Epithelial cell of esophagus (primary cell): ENCODE measurements around the gene GOLGA8F.
"Not testable (repeated sequence)": the region's sequence is repeated elsewhere in the genome, so short reads cannot be mapped to it uniquely, and the experiment has no call there.

Experiments
- DNase-seq: peaks from one replicate; pipeline ENCODE4 v3.0.0; 2010; ENCODE audit warnings: low read depth
- H3K4me3 ChIP-seq: 2 replicates; pipeline ENCODE4 v1.5.1; 2011; ENCODE audit warnings: mild to moderate bottlenecking, low read length, control low read depth

Gene GOLGA8F, protein sequence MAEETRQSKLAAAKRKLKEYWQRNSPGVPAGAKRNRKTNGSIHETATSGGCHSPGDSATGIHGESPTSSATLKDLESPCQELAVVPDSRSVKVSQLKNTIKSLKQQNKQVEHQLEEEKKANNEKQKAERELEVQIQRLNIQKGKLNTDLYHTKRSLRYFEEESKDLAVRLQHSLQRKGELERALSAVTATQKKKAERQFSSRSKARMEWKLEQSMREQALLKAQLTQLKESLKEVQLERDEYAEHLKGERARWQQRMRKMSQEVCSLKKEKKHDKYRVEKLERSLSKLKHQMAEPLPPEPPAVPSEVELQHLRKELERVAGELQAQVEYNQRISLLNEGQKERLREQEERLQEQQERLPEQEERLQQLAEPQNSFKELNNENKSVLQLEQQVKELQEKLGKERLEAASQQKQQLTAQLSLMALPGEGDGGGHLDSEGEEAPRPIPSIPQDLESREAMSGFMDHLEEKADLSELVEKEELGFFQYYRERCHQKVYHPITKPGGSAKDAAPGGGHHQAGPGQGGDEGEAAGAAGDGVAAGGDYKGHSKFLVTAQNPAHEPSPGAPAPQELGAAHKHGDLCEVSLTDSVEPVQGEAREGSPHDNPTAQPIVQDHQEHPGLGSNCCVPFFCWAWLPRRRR

DNA sequence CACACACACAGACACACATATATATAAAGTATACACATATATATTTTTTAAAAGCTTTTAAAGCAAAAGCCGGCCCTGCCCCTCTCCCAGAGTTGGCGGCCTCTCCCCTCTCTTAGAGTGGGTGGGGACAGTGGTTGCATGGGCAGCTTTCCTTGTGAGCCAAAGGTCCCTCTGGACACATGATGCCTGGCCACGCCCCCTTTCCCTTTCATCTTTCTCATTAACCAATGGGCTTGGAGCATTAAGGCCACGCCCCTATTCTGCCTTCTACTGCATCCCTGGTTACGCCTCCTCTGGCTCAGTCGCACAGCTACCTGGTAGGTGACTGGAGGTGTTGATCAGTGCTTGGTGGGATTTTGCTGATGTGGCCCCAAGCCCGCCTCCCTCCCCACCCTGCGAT lies at the start of gene GOLGA8F:
Gene GOLGA8F, plus strand, starts transcription at position 301 of the 400 bp plus-strand sequence. Its CDS starts 98 bp downstream, at position 399.
- DNase-seq = not testable (repeated sequence)

DNA sequence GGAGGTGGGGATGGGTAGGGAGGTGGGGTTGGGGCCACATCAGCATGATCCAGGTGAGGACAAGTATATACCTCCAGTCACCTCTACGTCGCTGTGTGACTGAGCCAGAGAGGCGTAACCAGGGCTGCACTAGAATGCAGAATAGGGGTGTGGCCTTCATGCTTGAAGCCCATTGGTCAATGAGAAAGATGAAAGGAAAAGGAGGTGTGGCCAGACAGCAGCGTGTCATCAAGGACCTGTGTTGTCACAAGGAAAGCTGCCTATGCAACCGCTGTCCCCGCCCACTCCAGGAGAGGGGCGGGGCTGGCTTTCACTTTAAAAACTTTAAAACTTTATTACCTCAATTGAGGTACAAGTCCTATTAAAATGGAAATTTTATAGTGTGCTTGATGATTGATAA lies 20.5 kb upstream of the GOLGA8F start, which contains the start of gene GOLGA6L24:
Gene GOLGA6L24, minus strand, starts transcription at position 101 of the 400 bp plus-strand sequence. Its CDS starts 61 bp downstream, at position 40.
- not testable (repeated sequence) for DNase-seq, H3K4me3 ChIP-seq

More for the DNA sequence above, at the start of gene GOLGA8F:
- not testable (repeated sequence) for H3K4me3 ChIP-seq

DNA sequence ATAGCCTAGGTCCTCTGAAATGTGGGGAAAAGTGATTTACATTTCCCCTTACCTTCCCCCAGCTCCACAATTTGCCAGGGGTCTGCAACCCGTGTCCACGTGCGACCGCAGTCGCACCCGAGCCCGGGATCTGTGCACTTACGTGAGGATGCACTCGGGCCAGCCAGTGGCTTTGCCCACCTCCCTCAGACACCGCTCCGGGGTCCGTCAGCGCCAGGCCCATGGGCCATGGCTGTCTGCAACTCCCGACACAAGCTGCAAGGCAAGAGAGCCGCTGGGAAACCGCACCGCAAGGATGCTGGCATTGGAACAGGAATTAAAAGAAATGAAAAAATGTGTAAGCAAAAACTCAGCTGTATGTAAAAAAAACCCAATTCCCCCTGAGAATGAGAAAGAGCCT lies 13.0 kb upstream of the GOLGA8F start:
- not testable (repeated sequence) for DNase-seq

DNA sequence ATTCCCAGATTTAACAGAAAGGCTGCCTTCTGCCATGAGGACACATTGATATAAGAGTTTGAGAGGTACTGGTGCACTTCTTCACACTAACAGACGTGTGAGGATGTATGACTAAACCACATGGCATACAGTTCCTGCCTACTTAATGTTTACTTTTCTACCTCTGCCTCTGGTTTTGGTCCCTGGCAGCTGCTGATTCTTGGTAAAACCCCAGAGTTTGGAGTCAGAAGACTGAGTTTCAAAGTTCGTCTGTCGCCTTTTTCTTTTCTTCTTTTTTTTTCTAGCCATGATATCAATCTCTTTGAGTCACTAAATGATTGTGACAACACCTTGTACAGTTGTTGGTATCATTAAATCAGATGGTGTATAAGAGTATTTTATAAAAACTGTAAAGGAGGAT lies 1.6 kb downstream of the GOLGA8F start:
- DNase-seq, H3K4me3 ChIP-seq: not testable (repeated sequence)

More for the DNA sequence above, 13.0 kb upstream of the GOLGA8F start:
- H3K4me3 ChIP-seq = not testable (repeated sequence)

DNA sequence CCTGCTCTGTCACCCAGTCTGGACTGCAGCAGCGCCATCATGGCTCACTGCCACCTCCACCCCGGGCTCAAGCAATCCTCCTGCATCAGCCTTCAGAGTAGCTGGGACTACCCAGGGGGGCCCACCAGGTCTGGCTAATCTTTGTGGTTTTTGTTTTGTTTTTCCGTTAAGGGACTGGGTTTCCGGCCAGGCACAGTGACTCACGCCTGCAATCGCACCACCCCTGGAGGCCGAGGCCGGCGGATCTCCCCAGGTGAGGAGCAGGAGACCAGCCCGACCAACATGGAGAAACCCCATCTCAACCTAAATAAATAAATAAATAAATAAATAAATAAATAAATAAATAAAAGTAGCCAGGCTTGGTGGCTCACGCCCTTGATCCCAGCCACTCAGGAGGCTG lies 17.6 kb downstream of the GOLGA8F start:
- H3K4me3 ChIP-seq, DNase-seq: not testable (repeated sequence)

DNA sequence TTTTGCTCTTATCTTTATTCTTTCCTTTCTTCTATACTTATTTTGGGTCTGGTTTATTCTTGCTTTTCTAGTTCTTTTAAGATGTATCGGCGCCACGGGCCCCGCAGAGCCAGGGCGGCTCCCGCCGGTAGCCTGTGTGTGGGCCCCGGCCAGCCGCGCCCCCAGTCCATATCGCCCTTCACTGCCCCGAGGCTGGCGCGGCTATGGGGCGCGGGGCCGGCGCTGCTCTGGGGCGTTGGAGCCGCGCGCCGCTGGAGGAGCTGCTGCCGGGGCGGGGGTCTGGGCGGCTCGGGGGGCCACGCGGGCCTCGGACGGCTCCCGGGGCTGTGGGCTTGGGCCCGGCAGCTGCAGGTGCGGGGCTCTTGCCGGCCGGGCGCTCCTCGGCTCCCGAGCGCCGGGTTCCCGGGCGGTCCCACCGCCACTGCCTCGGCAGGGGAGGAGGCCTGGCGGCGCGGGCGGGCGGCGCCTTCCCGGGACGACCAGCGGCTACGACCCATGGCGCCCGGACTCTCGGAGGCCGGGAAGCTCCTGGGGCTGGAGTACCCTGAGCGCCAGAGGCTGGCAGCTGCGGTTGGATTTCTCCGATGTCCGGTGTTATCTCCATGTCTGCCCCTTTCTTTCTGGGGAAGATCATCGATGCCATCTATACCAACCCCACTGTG lies 24.4 kb downstream of the GOLGA8F start:
- not testable (repeated sequence) for DNase-seq, H3K4me3 ChIP-seq

DNA sequence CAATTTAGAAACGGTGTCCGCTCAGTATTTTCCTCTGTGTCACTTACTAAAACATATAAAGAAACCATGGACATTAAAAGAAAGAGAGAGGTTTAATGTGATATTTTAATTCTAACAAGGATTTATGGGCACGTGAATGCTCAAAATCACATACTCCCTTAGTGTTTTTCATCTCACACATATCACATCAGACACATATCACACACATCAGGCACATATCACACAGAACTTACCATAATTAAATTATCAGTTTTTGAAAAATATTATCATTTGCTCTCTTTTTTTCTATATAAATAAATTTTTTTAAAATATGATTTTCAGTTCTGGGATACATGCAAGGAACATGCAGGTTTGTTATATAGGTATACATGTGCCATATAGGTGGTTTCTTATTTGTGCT lies 42.0 kb downstream of the GOLGA8F start:
- not testable (repeated sequence) for DNase-seq

DNA sequence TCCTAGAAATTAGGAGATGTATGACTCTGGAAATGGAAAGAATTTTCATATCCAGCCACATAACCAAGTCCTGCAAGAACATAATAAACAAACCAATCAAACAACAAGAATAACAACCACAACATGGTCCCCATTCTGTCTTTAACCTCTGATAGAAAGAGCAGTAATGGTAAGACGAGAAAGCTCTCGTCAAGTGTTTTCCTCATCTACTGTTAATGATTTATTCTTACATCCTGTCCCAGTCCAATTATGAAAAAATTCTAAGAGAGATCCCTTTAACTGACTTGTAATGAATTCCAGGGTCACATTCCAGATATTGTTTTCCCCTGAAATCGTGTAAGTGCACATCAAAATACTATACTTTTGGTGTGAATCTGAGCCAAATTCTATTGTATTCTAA lies 57.1 kb downstream of the GOLGA8F start:
- H3K4me3 ChIP-seq, DNase-seq: not testable (repeated sequence)

More for the DNA sequence above, 42.0 kb downstream of the GOLGA8F start:
- not testable (repeated sequence) for H3K4me3 ChIP-seq
